Stimulated activated CD4-positive, alpha-beta T cell treated with anti-CD3 and anti-CD28 coated beads, Interleukin-12 subunit alpha, Interleukin-12 subunit beta, amount 100 ng/mL, for 4 hours (primary cell): ENCODE measurements around the gene PDX1.
"Not testable (repeated sequence)": the region's sequence is repeated elsewhere in the genome, so short reads cannot be mapped to it uniquely, and the experiment has no call there.

Source experiments
- DNase-seq: peaks from one replicate; pipeline ENCODE4 v3.0.0-alpha.2; 2020

Gene PDX1

GRCh38 chr13:27959976-27960361 is 40.2 kb downstream of the PDX1 start:
- DNase-seq = no peak

DNA sequence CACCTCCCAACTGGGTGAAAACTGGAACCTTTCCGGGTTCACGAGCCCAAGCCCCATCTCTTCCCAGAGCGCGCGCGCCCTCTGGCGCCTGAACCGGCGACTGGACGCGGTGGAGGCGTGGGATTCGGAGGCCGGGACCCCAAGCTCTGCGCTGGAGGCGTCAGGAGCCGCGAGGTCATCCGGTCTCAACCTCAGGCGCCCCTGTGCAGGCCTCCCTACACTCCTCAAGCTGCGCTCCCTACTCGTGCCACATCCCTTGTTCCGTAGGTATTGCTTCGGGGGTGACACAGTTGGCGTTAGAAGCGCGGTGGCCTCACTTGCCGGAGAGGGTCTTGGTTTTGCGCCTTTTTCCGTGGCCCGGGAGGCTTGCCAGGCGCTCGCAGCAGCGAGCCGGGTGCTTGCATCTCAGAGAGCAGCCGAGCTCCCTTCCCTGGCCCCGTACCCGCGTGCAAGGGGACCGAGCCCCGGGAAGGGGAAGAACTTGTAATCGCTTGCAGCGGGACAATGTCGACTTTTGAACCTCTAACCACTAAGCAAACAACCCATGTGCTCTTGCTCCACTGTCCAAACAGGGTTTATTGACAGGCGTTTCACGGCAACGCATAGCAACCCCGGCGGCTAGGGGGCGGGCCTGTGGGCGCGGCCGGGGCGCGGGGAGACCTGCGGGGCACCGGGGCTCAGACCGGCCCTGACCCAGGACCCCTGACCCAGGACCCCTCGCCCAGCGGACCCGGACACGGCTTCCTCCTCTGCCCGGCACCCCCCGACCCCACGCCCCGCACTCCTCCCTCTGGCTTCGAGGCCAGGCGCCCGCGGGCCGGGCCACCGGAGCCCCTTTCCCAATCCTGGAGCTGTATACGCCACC is 40.8 kb downstream of the PDX1 start:
- no peak for DNase-seq

GRCh38 chr13:27961227-27962085 is 41.7 kb downstream of the PDX1 start:
- no peak for DNase-seq

GRCh38 chr13:27962128-27962841 is 42.5 kb downstream of the PDX1 start:
- DNase-seq = no peak

DNA sequence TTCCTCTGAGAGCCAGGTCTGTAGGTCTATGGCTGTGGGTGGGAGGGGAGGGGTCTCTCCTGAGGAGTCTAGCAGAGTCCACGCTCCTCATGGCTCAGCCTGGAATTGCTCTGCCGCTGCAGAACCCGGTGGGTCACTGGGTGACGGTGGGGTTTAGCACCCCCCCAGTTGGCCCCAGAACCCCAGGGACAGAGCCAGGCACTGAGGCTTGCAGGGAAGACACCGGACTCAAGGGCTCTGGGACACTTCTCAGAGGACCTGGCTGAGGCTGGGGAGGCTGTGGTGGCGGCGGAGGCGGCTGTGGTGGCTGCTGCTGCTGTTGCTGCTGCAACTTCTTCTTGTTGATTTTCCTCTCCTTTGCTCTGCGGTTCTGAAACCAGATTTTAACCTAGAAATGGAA is 43.2 kb downstream of the PDX1 start:
- no peak for DNase-seq

DNA sequence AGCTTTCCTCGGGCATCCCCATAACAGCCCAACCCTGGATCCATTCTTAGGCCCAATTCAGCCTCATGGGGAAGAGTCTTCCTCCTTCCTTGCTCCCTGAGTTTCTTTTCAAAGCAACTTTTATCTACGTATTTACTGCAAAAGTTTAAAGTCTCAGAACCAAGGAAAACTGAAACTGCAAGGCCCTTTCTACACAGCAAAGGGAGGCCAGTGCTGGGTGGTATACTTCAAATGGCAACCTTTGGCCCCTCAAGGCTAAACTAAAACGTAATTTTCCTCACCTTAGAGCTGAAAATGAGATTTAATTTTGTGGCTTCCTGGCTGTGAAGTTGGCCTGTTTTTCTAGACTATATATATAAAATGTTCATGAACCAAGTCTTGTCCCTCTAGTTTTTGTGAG is 43.7 kb downstream of the PDX1 start:
- DNase-seq = no peak

- not testable (repeated sequence) for DNase-seq
Observed at GRCh38 chr13:27964206-27964605, 44.4 kb downstream of the PDX1 start.

DNA sequence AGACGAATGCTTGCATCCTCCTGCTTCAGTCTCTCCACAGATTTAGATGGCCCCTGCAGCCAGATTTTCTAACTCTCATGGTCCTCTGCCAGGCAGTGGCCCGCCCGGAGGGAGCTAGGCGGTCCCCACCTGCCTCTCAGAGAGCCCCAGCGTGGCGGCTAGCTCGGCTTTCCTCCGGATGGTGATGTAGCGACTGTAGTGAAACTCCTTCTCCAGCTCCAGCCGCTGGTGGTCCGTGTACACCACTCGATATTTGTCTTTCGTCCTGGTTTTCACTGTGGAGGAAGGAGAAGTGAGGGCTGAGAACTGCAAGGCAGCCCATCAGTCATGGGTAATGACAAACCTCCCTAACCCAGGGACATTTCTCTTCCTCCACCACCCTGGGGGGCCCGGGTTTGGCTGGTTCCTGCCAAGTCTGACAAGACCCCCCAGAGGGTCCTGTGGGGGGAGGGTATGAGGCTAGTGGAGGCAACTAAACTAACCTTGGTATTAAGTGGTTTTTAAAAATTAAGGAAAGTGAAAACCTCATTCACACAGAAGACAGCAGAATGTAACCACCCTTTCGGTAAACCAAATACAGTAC is 45.0 kb downstream of the PDX1 start:
- no peak for DNase-seq

DNA sequence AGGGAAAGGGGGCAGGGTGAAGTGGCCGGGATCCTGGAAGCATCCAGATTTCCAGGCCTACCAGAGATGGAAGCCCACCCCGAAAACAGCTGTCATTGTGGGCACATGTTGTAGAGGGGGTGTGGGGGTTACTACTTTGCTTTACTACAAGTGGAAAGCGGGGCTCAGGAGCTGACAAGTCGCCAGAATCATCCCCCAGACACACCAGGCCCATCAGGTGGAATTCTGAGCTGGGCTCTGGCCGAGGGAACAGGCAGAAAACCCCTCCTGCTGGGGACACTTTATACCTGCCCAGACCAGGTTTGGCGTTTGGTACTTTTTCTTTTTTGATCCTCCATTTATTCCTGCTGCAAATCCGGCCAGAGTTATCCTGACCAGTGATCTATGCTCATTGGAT is 45.5 kb downstream of the PDX1 start:
- no peak for DNase-seq

- no peak for DNase-seq
Observed at GRCh38 chr13:27965740-27966640, 46.2 kb downstream of the PDX1 start.

GRCh38 chr13:27966641-27967202 is 46.9 kb downstream of the PDX1 start:
- no peak for DNase-seq

DNA sequence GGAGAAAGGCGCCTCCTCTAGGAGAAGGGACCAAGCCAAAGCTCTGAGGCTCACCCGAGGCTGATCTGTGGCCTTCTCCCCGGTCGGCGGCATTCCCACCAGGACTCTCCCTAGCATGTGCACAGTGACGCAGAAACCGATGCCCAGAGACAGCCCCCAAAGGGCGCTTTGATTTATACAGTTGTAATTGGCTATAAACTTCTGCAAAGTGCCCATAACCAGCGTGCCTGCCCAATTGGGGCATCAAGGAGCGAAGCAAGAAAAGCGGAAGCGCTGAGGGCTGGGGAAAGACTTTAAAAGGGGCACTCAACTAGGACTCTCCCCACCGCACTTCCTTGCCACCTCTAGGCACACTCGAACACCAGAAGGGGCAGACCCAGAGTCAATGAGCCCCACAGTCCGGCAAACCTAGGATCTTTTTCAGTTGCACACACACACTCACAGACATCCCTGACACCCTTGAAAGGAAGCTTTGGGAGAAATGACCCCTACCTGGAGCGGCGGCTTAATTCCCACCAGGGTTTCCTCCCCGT is 47.5 kb downstream of the PDX1 start:
- no peak for DNase-seq

- no peak for DNase-seq
Observed at GRCh38 chr13:27967736-27968315, 48.0 kb downstream of the PDX1 start.

DNA sequence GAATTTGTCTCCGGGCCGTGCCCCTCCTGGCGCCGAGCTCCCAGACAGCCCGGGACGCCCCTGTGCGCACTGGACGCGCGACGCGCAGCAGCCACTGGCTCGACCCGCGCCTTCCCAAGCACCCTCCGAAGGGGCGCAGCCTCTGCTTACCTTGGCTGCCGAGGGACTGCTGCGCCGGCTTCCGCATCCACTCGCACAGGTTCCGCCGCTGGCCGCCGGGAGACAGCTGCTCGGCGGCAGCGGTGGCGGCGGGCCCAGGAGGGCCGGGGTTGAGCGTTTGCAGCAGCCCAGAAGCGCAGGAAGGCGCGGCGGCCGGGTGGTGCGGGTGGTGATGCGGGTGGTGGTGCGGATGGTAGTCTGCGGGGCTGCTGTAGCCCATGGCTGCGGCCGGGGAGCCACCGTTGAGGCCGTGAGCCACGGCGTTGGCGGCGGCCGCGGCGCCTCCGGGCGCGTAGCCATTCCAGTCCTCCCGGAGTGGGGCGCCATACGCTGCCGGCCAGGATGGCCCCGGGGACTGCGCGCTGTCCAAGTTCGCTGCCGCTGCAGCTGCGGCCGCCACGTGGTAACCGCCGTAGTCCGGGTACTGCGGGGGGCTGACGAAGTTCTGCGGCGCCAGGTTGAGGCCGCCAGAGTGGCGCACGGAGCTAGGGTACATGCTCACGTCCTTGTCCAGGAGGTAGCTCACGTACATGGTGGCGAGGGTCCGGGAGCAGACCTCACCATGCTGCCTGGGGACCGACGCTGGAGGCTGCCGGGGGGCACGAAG is 48.7 kb downstream of the PDX1 start:
- no peak for DNase-seq

DNA sequence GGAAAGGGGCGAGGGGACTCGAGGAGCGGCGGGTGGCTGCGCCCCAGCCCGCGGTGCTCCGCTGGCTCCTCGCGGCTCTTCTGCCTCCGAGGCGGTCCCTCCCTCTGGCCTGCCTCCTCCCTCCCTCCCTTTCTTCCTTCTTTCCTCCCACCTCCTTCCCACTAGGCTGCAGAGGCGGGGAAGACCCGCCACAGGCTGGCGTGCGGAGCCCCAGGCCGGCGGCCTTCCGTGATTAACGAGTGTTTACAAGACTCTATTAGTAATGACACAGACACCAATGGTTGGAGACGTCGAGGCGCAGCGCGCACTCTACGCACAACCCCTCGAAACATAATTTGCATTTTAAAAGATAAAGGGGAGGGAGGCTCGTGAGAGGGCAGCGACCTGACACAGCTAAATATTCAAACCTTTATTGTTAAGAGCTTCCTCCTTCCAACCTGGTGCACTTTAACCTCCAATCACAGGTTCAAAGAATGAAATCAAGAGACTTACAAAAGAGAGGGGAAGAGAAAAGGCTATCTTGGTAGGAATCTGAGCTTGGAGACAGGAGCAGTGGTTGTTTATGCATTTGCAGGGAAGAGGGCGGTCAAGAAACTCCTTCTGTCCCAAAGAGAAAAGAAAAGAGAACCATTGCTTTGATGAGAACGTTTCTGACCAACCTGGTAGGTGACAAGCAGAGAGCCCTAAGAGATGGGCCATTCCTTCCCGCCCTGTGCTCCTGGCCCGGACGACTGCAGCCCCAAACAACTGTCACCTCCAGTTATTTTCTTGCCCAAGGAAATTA is 49.5 kb downstream of the PDX1 start, which contains the start of gene CDX2:
TSS of gene CDX2 (minus strand) at position 234 of the 784 bp plus-strand sequence. CDS start 309 bp downstream, outside the sequence.
- no peak for DNase-seq

DNA sequence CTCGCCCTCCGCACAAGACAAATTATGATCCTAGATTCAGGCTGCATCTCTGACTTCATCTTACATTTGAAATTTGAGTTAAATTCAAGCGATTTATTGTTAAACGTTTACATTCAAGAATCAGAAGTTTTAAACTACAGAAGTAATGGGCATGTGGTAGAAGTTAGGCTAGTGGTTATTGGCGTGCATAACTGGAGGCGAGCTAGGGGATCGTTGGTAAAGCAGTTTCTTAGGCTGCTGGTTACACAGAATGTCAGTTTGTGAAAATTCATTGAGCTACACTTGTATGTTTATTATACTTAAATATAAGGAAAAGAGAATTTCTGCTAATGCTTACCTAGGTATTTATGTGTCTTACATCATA is 50.0 kb downstream of the PDX1 start:
- DNase-seq = no peak

DNA sequence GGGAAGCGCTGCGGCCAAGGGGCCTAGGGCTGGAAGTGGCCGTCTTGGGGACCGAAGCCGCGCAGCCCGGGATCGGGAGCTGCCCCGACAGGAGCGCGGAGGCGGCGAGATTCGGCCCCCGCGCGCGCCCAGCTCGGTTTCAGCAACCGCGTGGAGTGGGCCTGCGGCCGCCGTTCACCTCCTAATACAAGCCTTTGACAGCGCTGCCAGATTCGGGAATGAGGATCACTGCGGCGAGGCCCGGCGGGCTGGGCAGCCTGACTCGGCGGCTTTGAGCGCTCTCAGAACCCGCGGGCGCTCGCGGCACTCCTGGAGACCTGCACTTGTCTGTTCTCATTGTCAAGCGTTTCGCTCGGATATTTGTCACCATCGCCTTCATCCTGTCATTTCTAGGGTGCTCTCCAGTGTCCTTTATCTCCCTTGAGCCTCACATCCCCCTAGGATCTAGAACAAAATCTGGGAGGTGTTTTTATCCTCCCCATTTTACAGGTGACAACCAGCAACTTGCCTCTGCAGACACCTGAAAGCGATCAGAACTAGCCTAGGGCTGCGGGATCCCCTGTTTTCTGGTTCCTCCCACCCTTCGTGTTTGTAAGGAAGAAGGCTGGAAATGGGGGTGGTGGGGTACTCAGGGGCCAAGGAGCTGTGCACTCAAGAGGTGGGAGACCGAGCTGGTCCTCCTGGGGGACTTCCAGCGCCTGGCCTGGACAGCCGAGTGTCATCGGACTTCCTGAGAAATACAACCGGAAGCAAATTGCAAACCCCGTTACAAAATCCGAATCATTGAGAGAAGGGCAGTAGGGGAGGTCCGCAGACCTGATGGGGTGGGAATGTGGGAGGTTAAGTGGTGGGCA is 50.8 kb downstream of the PDX1 start:
- no peak for DNase-seq

DNA sequence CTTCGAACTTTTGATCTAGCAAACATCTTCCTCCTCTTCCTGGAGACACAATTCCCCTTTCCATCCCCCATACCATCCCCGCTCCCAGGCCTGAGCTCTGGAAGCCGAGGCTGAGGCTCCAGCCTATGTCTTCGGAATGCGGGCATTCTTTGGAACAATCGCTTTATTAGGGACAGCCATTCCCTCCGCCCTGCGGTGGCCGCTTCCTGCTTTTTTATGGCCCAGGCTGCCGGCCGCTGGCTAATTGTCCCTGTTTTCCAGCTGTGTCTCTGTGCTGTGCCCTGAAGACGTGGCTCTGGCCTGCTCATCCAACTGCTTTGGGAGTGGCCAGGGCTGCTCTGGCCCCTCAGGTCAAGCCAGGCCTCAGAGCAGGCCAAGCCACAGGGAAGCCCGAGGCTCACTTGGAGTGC is 51.4 kb downstream of the PDX1 start:
- DNase-seq = no peak
